Measurements from ENCODE around the gene C1QTNF1.
"Not testable (repeated sequence)": the region's sequence is repeated elsewhere in the genome, so short reads cannot be mapped to it uniquely, and the experiment has no call there.

C1QTNF1 gene

DNA sequence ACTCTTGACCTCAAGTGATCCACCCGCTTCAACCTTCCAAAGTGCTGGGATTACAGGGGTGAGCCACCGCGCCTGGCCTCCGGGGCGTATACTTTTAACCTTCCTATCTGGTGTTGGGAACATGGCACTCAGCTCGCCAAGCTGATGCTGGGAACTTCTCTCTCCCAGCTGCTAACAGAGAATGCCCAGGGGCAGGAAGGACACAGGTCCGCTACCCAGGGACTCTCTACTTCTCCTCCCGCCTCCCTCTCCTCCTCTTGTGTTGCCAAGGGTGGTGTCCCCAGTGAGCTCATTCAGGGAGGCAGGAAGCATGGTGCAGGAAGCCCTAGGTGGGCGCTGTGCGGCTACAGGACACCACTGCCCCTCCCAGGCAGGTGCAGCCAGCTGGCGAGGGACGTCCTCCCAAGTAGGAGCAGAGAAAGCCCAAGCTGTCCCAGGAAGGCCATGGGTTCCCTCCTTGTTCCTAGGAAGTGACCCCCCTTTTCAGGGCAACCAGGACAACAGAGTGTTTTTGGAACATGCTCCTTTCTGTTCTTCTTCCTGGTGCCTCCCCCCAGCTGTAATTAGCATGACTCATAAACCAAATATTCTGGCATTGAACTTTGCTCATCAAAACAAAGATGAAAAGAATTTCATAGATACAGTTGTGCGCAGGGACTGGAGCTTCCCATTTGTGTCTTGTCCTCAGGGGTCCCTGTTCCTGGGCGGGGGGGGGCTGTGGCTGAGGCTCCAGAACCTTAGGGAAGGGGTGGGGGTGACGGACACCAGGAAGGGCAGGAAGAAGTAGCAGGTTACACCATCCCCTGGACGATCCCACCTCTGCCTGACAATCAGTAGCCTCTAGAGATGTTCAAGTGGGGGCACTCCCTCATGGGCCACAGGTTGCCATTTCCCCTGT lies 2.7 kb downstream of the C1QTNF1 start:
- no peak for DNase-seq

DNA sequence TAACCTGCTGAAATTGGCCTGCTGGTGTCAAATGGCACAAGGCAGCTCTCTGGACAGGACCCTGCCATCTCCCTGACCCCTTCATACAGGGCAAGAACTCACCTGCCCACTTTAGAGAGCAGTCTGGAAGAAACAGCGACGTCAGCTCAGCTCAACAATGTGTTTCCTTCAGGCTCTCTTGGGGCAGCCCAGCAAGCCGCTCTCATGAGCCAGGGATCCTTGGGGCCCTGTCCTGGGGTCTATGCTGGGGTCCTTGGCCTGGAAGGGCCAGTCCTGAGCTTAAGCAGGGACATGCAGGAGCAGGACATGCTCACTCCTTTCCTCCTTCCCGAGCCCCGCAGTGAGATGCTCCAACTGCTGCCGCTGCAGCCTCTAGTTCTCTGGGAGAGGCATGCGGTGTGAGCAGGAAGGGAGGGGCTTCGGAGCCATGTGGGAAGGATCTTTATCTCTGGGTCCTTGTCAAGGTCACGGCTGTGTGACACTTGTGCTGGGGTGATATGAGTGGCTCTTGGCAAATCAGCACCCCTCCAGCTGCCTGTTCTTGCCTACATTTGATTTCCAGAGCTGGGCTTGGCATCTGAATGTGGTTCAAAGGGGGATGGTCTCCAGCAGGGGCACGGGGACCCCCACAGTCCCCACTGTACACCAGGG lies 3.4 kb downstream of the C1QTNF1 start:
- DNase-seq = no peak

DNA sequence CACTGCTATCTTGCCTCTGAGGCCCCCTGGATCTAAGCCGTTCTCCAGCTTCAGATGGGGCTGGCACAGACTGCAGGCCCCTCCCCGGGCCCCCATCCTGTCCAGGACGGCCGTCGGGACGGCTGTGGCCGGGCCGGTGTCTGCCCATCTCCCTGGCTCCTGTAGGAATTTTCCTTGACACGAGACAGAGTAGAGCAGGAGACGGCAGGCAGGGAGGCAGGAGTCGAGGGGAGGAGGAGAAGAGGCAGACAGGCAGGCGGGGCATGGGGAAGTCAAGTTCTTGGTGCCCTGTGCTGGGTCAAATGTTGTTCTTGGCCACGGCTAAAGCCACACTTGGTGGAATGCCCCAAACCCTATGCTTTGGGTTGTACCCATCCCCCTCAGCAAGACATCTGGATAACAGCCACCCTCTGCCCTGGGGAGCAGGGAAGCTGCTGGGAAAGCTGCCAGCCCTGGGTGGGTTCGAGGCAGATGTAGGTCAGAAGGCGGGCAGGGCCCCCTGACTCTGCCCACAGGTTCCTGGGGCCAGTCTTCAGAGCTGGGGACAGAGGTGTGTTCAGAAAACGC lies 4.0 kb downstream of the C1QTNF1 start:
- DNase-seq = no peak

DNA sequence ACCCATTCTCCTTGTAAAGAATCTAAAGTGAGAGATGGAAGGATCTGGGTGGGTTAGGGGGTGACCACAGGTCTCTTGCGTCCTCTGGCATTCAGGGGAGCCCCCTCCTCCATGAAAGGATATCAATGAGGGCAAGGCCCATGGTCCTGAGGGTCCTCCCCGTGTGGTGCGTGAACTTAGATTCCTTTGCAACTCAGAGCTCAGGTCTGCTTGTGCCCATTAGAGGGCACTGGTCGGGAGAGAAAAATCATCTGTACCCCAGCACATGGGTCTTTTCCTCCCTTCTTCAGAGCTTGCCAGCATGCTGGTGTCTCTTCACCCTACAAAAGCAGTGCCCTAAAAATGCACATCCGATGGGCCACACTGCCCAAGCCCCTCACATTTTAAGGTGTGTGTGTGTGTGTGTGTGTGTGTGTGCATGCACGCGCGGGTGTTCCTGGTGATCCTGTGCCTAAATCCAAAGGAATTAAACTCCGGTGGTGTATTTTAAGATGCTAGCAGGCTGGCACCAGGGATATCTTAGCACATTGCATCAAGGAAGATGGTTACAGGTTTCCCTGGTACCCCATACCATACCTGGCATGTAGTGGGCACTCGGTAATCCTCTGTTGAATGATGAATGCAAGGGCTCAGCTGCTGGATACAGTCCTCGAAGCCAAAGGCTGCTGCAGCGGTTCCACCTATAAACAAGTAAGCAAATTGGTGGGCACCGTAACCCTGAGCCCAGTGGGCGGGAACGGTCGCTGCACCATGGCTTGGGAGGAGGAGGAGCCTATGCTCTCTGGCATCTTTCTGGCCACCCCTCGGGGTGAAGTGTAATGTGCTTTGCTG lies 4.7 kb downstream of the C1QTNF1 start:
- DNase-seq = peak; percentile 42 to 66

DNA sequence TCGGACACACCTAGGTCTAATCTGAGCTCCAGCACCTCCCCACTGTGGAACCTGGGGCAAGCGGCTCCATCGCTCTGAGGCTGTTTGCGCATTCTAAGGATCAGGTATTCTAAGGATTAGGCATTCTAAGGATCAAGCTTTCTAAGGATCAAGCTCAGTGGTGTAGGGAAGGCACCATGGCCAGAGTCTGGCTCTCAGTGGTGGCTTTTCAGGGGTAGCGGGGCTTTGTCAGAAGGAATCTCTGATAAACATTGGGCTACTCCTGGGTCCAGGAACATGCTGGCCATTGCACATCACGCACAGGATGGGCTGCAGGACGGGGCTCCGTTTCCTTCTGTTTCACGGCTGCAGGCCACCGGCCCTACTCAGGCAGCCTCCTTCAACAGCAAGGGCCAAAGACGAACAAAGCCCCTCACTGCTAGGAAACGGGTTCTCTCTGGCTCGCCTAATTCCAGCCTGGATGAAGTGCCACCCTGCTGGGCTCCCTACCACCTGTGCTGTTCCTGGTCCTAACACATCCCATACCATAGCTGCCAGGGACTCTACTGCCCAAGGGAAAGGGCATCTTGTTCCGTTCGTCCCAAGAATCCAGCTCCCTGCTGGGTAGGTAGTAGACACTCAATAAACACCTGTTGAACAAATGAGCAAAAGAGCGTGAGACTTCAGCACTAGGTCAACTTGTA lies 5.5 kb downstream of the C1QTNF1 start:
- no peak for DNase-seq

DNA sequence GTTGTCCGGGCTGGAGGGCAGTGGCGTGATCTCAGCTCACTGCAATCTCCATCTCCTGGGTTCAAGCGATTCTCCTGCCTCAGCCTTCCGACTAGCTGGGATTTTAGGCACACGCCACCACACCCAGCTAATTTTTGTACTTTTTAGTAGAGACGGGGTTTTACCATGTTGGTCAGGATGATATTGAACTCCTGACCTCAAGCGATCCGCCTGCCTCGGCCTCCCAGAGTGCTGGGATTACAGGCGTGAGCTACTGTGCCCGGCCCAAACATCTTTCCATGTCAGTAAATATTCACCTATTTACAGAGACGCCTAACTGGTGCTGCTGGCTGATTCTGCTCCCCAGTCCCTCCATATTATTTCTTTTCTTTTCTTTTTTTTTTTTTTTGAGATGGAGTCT lies 6.7 kb downstream of the C1QTNF1 start:
- DNase-seq = not testable (repeated sequence)

DNA sequence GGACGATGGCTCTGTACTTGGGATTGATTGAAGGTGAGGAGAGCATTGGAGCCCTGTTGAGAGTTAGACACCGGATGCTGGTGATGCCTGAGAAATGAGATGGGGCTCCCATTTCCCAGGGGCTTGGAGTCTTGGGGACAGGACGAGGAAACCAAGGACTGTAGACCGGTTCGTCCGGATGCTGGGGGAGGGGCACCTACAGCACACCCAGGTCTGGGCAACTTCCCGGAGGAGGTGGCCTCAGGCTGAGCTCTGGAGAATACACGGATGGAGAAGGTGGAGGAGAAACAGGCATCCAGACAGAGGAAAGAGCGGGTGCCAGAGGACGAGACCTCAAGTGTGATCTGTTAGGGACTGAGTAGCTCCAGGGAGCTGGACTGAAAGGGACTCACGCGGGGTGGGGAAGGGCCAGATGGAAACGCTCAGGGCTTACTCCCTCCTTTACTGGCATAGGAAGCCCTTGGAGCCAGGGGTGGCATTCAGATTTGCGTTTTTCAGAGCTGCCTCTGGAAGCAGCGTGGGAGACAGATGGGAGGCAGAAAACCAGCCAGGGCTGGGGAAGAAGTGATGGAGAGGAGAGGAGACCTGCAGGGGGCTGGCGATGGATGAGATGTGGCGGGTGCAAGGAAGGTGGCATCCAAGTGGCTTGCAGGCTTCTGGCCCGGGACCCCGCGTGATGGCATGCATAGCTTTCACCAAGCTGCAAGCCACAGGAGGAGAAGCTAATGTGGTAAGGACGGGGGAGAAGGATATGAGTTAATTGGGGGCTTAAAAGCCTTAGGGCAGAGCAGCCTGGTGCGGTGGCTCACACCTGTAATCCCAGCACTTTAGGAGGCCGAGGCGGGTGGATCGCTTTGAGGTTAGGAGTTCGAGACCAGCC lies 8.3 kb downstream of the C1QTNF1 start:
- DNase-seq = peak; percentile 89 to 95

DNA sequence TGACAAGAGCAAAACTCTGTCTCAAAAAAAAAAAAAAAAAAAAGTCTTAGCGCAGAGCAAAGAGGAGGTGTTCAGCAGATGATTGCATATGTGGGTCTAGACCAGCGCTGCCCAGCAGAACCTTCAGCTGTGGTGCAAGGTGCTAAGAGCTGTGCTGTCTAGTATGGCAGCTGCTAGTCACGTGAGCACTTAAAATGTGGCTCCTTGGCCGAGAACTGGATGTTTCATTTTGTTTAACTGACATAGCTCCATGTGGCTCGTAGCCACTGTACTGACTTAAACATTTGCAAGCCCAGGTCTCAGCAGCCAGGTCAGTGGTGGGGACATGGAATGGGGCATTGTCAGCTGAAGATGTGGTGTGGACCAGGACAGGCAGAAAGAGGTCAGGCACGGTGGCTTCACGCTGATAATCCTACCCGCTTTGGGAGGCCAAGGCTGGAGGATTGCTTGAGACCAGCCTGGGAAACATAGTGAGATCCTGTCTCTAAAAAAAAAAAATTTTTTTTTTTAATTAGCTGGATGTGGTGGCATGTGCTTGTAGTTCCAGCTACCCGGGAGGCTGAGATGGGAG lies 9.2 kb downstream of the C1QTNF1 start:
- no peak for DNase-seq

DNA sequence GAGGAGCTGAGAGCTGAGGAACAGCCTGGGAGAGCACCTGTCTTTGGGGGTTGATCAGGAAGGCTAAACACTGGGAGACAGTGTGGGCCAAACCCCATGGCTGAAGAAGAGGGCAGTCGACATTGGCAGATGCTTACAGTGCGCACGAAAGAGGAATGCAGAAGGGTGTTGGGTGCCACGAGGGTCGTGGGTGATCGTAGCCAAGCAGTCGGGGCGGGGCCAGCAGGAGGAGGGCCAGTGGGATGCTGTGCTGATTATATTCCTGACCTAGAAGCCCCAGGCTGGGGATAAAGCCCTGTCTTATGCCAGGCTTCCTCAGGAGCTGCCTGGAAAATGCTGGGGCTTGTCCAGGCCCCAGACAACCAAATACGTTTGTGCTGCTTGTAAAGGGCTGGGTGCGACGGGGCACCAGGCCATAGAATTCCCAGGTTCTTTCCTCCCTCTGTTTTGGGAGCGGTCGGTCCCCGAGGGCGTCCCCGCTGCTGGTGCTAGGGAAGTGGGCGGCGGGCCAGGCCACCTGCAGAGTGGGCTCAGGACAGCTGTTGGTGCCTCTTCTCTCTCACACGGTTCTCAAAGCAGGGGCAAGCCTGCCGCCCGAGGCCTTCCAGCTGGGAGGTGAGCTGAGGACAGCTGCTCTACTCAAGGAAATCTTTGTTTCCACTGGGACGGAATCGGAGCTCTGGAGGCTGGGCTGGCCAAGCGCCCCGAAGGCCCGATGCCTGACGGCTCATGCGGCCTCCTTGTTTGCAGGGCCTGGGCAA lies 10.0 kb downstream of the C1QTNF1 start:
- DNase-seq = peak; percentile 98 to 99

DNA sequence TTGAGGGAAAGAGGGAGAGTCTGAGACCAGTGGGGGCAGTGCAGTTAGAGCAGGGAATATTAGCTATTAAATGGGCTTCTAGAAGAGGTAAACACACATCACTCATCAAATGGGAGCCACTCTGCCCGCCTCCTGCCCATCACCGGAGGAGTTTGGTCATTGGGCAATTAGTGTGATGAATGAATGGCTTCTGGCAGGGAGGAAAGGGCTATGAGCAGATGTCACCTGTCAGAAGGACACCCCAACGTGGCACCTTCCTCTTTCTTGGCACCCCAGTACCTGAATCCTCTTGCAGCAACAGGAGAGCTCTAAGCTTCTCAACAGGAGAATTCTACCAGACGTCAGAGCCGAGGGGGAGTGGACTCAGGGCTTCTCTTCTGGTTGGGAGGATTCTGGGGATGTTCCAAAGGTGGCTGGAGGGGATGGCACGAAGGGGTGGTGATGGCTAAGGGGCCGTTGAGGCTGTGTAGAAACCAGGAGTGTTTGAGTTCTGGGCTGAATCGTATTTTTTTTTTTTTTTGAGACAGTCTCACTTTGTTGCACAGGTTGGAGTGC lies 11.0 kb downstream of the C1QTNF1 start:
- DNase-seq = peak in 1 of 2 experiments; percentile 44

DNA sequence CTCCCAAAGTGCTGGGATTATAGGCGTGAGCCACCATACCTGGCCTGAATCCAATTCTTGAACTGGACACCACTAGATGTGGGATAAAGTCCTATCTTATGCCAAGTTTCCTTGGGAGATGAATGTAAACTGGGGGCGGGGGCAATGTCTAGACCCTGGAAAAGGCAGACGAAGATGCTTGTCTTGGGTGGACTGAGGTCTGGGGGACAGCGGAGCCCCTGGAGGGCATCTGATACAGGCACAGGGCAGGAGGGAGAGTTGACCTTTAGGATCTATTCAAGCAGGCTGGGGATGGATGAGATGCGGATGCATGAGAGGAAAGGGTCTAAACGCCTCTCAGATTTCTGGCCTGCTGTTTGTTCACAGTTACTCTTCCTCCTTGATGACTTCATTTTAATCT lies 11.7 kb downstream of the C1QTNF1 start:
- no peak for DNase-seq

DNA sequence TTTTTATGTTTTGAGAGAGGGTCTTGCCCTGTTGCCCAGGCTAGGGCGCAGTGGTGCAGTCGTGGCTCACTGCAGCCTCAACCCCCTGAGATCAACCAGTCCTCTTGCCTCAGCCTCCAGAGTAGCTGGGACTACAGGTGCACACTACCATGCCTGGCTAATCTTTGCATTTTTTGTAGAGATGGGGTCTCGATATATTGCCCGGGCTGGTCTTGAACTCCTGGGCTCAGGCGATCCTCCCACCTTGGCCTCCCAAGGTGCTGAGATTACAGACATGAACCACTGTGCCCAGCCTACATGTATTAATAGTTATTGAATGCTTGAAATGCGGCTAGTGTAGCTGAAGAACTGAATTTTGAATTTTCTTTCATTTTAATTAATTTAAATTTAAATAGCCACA lies 12.2 kb downstream of the C1QTNF1 start:
- no peak for DNase-seq

DNA sequence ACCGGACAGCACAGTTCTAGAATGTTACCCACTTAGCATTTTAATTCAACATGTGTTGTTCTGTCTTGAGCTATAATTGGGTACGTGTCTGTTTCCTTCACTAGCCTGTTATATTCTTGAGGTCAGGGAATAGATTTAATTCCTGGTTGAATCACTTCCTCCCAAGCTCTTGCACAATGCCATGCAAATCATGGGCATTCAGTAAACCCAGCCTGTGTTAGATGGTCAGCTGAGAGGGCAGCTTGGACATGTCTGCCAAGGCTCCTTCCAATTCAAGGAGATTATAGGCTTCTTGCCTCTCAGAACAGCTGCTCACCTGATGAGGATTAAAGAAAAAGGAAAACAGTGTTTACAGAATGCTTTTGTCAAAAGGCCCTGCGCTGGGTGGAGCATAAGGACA lies 12.6 kb downstream of the C1QTNF1 start:
- DNase-seq = peak; percentile 86 to 96

DNA sequence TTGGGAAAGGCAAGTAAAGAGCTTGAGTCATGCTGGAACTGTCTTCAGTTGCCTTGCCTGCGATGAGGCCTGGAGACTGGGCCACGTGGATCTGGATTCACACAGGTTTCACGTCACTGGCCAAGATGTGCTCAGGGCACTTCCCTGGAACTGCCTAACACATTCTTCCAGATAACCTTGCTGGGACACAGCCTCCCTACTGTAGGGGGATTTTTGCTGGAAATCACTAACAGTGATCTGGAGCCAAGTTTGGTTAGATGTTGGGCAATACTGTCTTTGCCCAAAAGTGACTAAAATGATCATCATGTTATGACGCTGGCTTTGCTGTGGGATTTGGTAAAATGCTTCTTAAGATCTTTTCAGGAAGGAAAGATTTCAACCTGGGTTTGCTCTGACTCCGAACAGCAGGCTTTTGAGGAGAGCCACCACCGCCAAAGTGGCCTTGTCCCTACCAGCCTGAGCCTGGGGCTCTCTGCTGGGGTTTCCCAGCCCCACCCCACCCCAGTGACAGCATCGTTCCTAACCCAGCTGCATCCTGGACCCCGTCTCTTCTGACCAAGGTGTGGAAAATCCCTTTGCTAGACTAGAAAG lies 14.7 kb downstream of the C1QTNF1 start:
- DNase-seq = no peak

DNA sequence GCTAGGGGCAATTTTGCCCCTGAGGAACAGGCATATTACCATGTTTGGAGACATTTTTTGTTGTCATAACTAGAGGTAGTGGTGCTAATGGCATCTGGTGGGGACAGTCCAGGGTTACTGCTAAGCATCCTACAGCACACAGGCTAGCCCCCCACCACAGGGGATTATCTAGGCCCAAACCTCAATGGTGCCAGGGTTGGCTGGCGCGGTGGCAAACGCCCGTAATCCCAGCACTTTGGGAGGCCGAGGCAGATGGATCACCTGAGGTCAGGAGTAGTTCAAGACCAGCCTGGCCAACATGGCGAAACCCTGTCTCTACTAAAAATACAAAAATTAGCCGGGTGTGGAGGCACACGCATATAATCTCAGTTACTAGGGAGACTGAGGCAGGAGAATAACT lies 15.2 kb downstream of the C1QTNF1 start:
- DNase-seq = no peak

DNA sequence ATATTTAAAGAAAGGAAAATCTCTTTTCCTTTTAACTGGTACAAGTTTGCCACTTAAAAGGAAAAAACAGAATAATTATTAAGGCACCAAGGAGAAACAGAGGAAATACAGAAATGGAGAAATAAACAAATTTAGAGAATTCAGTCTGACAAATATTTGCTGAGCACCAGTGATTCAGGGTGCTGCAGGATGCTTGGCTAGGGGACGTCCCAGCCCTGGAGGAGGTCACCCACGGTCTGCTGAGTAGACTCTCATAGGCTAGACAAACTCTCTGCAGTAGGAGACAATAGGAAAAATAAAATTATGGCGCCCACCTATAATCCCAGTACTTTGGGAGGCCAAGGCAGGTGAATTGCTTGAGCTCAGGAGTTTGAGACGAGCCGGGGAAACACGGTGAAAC lies 15.9 kb downstream of the C1QTNF1 start:
- DNase-seq = no peak

DNA sequence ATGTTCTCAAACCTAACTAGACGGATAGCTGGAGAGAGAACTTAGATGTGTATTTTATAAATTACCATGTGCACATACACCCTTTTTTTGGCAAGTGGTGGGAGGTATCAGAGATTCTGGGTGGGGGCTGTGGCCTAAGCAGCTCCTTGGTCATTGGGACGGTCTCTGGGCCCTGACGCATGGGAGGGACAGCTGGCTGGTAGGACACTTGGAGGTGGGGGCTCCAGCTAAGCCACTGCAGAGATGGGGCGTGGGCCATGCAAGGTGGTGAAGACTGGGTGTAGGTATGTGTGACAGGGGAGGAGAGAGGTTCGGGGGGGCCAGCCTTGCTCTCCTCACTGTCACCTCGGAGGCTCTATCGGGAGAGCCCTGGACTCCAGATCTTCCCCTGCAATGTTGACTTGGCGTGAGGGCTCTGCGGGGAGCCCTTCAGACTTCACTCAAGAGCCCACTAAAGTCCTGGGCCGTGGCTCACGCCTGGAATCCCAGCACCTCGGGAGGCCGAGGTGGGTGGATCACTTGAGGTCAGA lies 17.1 kb downstream of the C1QTNF1 start:
- DNase-seq = no peak

DNA sequence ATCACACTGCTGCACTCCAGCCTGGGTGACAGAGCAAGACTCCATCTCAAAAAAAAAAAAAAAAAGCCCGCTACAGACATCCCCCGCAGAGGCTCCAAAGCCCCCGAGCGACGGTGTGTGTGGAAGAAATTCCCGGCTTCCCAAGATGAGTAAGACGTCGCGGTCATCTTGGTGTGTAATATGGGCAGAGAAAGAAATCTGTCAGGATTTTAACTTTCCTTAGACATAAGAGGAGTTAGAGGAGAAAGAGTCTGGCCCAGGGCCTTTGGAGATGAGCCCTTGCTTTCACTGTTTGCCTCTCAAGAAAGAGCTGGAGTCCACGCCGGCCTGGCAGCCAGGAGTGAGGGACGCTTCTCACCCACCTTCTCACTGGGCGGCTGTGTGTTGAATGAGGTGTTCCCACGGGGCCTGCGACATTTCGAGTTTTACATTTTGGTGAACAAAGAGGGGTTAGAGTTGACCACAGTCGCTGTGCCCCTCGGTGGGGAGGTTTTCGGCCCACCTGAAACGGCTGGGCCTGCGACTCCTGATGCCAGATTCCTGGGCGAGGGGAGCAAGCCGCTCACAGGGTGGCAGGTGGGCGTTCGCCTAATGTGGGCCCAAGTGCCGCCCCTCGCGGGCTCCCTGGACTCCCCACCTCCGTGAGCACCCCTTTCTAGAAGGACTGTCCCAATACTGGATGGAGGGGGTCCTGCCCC lies 17.9 kb downstream of the C1QTNF1 start:
- DNase-seq = no peak

Measured in NCI-H524 (cell line).